ENCODE results near the gene MED12L. TPM values are rescaled to one million over a fixed set of nuclear protein-coding genes. Genes with fewer than 3 reads are reported as not detected.

Gene MED12L
- total RNA-seq, 4 donors from 2014 or later, result 0.19 to 0.83 (median 0.41) TPM

- WGBS, result 57% methylated on average over 5 of the region's 5 CpGs
- DNase-seq (ENCODE audit: extremely low spot score), result no peak
- H3K4me3 ChIP-seq, result no peak overlapping the region
- peak overlapping the region; percentile 37 to 81 (median 78) for H3K27ac ChIP-seq (replicated peaks in 1 of 4)
- intact Hi-C loops (cut with DNase I), result no loop called here
- H3K27me3 ChIP-seq, result no peaks in the 10 kb centered on the region
- peaks cover 5 to 71% (median 44%) of the 10 kb centered on the region in 4 donors for H3K4me1 ChIP-seq
- H3K36me3 ChIP-seq, result no peaks in the 10 kb centered on the region
- TF ChIP-seq EP300 (IDR thresholded peaks at IDR 0.05) (no peak), POLR2AphosphoS5 (IDR thresholded peaks at IDR 0.05) (no peak), CTCF (IDR thresholded peaks at IDR 0.05) (no peak), POLR2A (IDR thresholded peaks at IDR 0.05; ENCODE audit: low read depth) (no peak)
- no peaks in the 10 kb centered on the region for H3K9me3 ChIP-seq
These were observed 180.4 kb downstream of the MED12L start for GRCh38 chr3:151265866-151266265.

- Histone ChIP-seq H3K27me3 (no peaks in the 10 kb centered on the region), H3K27ac (replicated peaks in 1 of 4) (peak overlapping the region; percentile 37 to 81 (median 78)), H3K36me3 (no peaks in the 10 kb centered on the region), H3K4me3 (no peak overlapping the region), H3K9me3 (no peaks in the 10 kb centered on the region), H3K4me1 (peaks cover 5 to 79% (median 43%) of the 10 kb centered on the region in 4 donors)
- no peak for TF ChIP-seq CTCF (IDR thresholded peaks at IDR 0.05)
- no peak for TF ChIP-seq POLR2AphosphoS5 (IDR thresholded peaks at IDR 0.05)
- TF ChIP-seq POLR2A (IDR thresholded peaks at IDR 0.05; ENCODE audit: low read depth), result no peak
- TF ChIP-seq EP300 (IDR thresholded peaks at IDR 0.05), result no peak
- DNase-seq (ENCODE audit: extremely low spot score), result no peak
- intact Hi-C loops (cut with DNase I), result no loop called here
- WGBS, result 59% methylated on average over 1 of the region's 1 CpG
These were observed 181.6 kb downstream of the MED12L start for GRCh38 chr3:151267066-151267465.

GRCh38 chr3:151268267-151269235, 183.1 kb downstream of the MED12L start:
- intact Hi-C loops (cut with DNase I), result no loop called here
- WGBS, result 90% methylated on average over 11 of the region's 11 CpGs
- DNase-seq (ENCODE audit: extremely low spot score), result no peak
- Histone ChIP-seq H3K36me3 (no peaks in the 10 kb centered on the region), H3K27ac (replicated peaks in 1 of 4) (peak overlapping the region; percentile 37 to 81 (median 78)), H3K4me1 (peaks cover 5 to 78% (median 39%) of the 10 kb centered on the region in 4 donors), H3K4me3 (no peak overlapping the region), H3K9me3 (no peaks in the 10 kb centered on the region), H3K27me3 (no peaks in the 10 kb centered on the region)
- TF ChIP-seq EP300 (IDR thresholded peaks at IDR 0.05), result no peak
- no peak for TF ChIP-seq POLR2A (IDR thresholded peaks at IDR 0.05; ENCODE audit: low read depth)
- TF ChIP-seq CTCF (IDR thresholded peaks at IDR 0.05), result no peak
- no peak for TF ChIP-seq POLR2AphosphoS5 (IDR thresholded peaks at IDR 0.05)

- Histone ChIP-seq H3K27ac (replicated peaks in 1 of 4) (peak overlapping the region; percentile 22 to 81 (median 78)), H3K4me1 (peaks cover 5 to 70% (median 32%) of the 10 kb centered on the region in 4 donors)
- WGBS, result 44% methylated on average over 5 of the region's 5 CpGs
These were observed 184.2 kb downstream of the MED12L start for GRCh38 chr3:151269631-151270030.

More at GRCh38 chr3:151269631-151270030, 184.2 kb downstream of the MED12L start:
- no peak for TF ChIP-seq EP300 (IDR thresholded peaks at IDR 0.05)
- TF ChIP-seq POLR2AphosphoS5 (IDR thresholded peaks at IDR 0.05), result peak in 1 of 2 donors; percentile 33
- TF ChIP-seq CTCF (IDR thresholded peaks at IDR 0.05), result no peak
- Histone ChIP-seq H3K9me3 (no peaks in the 10 kb centered on the region), H3K4me3 (peak overlapping the region in 2 of 4 donors; percentile 17 to 22), H3K36me3 (no peaks in the 10 kb centered on the region), H3K27me3 (no peaks in the 10 kb centered on the region)
- intact Hi-C loops (cut with DNase I), result no loop called here
- no peak for DNase-seq (ENCODE audit: extremely low spot score)
